HEK293T (cell line): ENCODE results near the gene PRKCA.

Experiments
- CTCF ChIA-PET: fragments of 350-600 bp; formaldehyde crosslinking; extraction: SDS; loops from one replicate; lab custom pipeline; 2021; ENCODE audit warnings: antibody characterized with exemption, inconsistent platforms; lab: Yijun Ruan, JAX
- POLR2A ChIA-PET: fragments of 350-600 bp; formaldehyde crosslinking; extraction: SDS; loops from one replicate; lab custom pipeline; 2020; ENCODE audit warnings: antibody characterized with exemption, inconsistent platforms; lab: Yijun Ruan, JAX
- DNase-seq: peaks from one replicate; pipeline ENCODE4 v3.0.0; 2012; ENCODE audit warnings: mixed read lengths; ENCODE audit errors: extremely low spot score
- ARNT ChIP-seq: fragments of 450-650 bp; IDR thresholded peaks from 2 replicates; pipeline ENCODE4 v1.6.1; 2017; ENCODE audit warnings: mild to moderate bottlenecking
- BHLHE40 ChIP-seq: fragments of 450-650 bp; IDR thresholded peaks from 2 replicates; pipeline ENCODE4 v1.6.1; 2016; ENCODE audit warnings: mild to moderate bottlenecking, moderate library complexity, borderline replicate concordance
- CTBP1 ChIP-seq: fragments of 450-650 bp; IDR thresholded peaks from 2 replicates; pipeline ENCODE4 v1.6.1; 2016; ENCODE audit warnings: borderline replicate concordance
- ELF4 ChIP-seq: fragments of 450-650 bp; IDR thresholded peaks from 2 replicates; pipeline ENCODE4 v1.6.1; 2017; ENCODE audit warnings: antibody characterized with exemption
- FOXA1 ChIP-seq: fragments of 450-650 bp; IDR thresholded peaks from 2 replicates; pipeline ENCODE4 v1.6.1; 2016; ENCODE audit warnings: mild to moderate bottlenecking
- FOXK2 ChIP-seq: fragments of 450-650 bp; IDR thresholded peaks from 2 replicates; pipeline ENCODE4 v1.6.1; 2016; ENCODE audit warnings: mild to moderate bottlenecking
- FOXM1 ChIP-seq: fragments of 450-650 bp; IDR thresholded peaks from 2 replicates; pipeline ENCODE4 v1.6.1; 2017; ENCODE audit warnings: mild to moderate bottlenecking, borderline replicate concordance
- HDGF ChIP-seq: fragments of 450-650 bp; IDR thresholded peaks from 2 replicates; pipeline ENCODE4 v1.6.1; 2017; ENCODE audit warnings: antibody characterized with exemption, borderline replicate concordance
- L3MBTL2 ChIP-seq: fragments of 450-650 bp; conservative IDR thresholded peaks from 2 replicates; pipeline ENCODE4 v1.6.1; 2016; ENCODE audit warnings: mild to moderate bottlenecking
- LEF1 ChIP-seq: fragments of 450-650 bp; IDR thresholded peaks from 2 replicates; pipeline ENCODE4 v1.6.1; 2017; ENCODE audit warnings: mild to moderate bottlenecking, borderline replicate concordance
- NFRKB ChIP-seq: fragments of 450-650 bp; IDR thresholded peaks from 2 replicates; pipeline ENCODE4 v1.6.1; 2016; ENCODE audit warnings: mild to moderate bottlenecking, moderate library complexity
- PKNOX1 ChIP-seq: fragments of 450-650 bp; IDR thresholded peaks from 2 replicates; pipeline ENCODE4 v1.6.1; 2016
- SP1 ChIP-seq: fragments of 450-650 bp; IDR thresholded peaks from 2 replicates; pipeline ENCODE4 v1.6.1; 2017
- SUZ12 ChIP-seq: fragments of 450-650 bp; IDR thresholded peaks from 2 replicates; pipeline ENCODE4 v1.6.1; 2016; ENCODE audit warnings: mild to moderate bottlenecking
- TARDBP ChIP-seq: fragments of 450-650 bp; IDR thresholded peaks from 2 replicates; pipeline ENCODE4 v1.6.1; 2016
- ZNF384 ChIP-seq: fragments of 450-650 bp; IDR thresholded peaks from 2 replicates; pipeline ENCODE4 v1.6.1; 2016

The PRKCA gene

GRCh38 chr17:66812571-66812970 lies 510.2 kb downstream of the PRKCA start:
- DNase-seq, result no peak
- CTCF ChIA-PET, result no interaction called here

GRCh38 chr17:66813296-66813695 lies 510.9 kb downstream of the PRKCA start:
- TF ChIP-seq ELF4, result no peak
- no peak for TF ChIP-seq TARDBP
- no peak for TF ChIP-seq NFRKB
- TF ChIP-seq FOXK2, result no peak
- no peak for TF ChIP-seq ZNF384
- no peak for TF ChIP-seq SP1
- no peak for TF ChIP-seq LEF1
- TF ChIP-seq PKNOX1, result no peak
- TF ChIP-seq SUZ12, result no peak
- TF ChIP-seq CTBP1, result no peak
- no peak for TF ChIP-seq FOXM1
- ChIA-PET POLR2A (no interaction called here), CTCF (interaction anchor here (0.6 kb wide), 1 partner anchor 11 kb away, joined by 7 read pairs; no protein-coding TSS in a partner anchor)
- no peak for DNase-seq

More at GRCh38 chr17:66812571-66812970, 510.2 kb downstream of the PRKCA start:
- TF ChIP-seq ZNF384, result no peak
- no peak for TF ChIP-seq NFRKB
- no peak for TF ChIP-seq BHLHE40
- no peak for TF ChIP-seq SUZ12
- TF ChIP-seq TARDBP, result no peak
- TF ChIP-seq CTBP1, result no peak
- TF ChIP-seq FOXA1, result no peak
- TF ChIP-seq FOXK2, result no peak
- POLR2A ChIA-PET, result no interaction called here

GRCh38 chr17:66814026-66814425 lies 511.6 kb downstream of the PRKCA start:
- ChIA-PET POLR2A (no interaction called here), CTCF (no interaction called here)
- DNase-seq, result no peak
- TF ChIP-seq BHLHE40 (no peak), PKNOX1 (no peak), NFRKB (no peak), ZNF384 (no peak), SUZ12 (no peak), CTBP1 (no peak), SP1 (no peak), ELF4 (no peak), FOXA1 (no peak), FOXM1 (no peak), HDGF (no peak), FOXK2 (no peak), TARDBP (no peak), L3MBTL2 (no peak), ARNT (no peak), LEF1 (no peak)

GRCh38 chr17:66814570-66814969 lies 512.2 kb downstream of the PRKCA start:
- CTCF ChIA-PET, result no interaction called here
- POLR2A ChIA-PET, result no interaction called here
- DNase-seq, result no peak
- no peak for TF ChIP-seq LEF1
- TF ChIP-seq CTBP1, result no peak
- no peak for TF ChIP-seq NFRKB
- TF ChIP-seq FOXK2, result no peak
- TF ChIP-seq SUZ12, result no peak
- TF ChIP-seq ARNT, result no peak
- TF ChIP-seq SP1, result no peak
- TF ChIP-seq ZNF384, result no peak

- no peak for TF ChIP-seq NFRKB
- TF ChIP-seq CTBP1, result no peak
- no peak for TF ChIP-seq FOXM1
- no peak for TF ChIP-seq ELF4
- no peak for TF ChIP-seq SUZ12
- TF ChIP-seq ZNF384, result no peak
- POLR2A ChIA-PET, result no interaction called here
- DNase-seq, result no peak
- CTCF ChIA-PET, result no interaction called here
These were observed 515.3 kb downstream of the PRKCA start for GRCh38 chr17:66817750-66818149.

GRCh38 chr17:66819466-66819865 lies 517.1 kb downstream of the PRKCA start:
- POLR2A ChIA-PET, result no interaction called here
- CTCF ChIA-PET, result no interaction called here
- DNase-seq, result no peak
- TF ChIP-seq ELF4 (no peak), ZNF384 (no peak), NFRKB (no peak), FOXA1 (no peak), L3MBTL2 (no peak), LEF1 (no peak), HDGF (no peak), ARNT (no peak), PKNOX1 (no peak), FOXK2 (no peak)

GRCh38 chr17:66822009-66822408 lies 519.6 kb downstream of the PRKCA start:
- no peak for TF ChIP-seq CTBP1
- no peak for TF ChIP-seq FOXA1
- TF ChIP-seq L3MBTL2, result no peak
- TF ChIP-seq BHLHE40, result no peak
- no peak for TF ChIP-seq NFRKB
- TF ChIP-seq ZNF384, result no peak
- TF ChIP-seq HDGF, result no peak
- TF ChIP-seq FOXK2, result no peak
- TF ChIP-seq TARDBP, result no peak
- TF ChIP-seq ARNT, result no peak
- no peak for TF ChIP-seq PKNOX1
- no peak for TF ChIP-seq FOXM1
- TF ChIP-seq SUZ12, result no peak
- no peak for TF ChIP-seq SP1
- TF ChIP-seq ELF4, result no peak
- no peak for TF ChIP-seq LEF1
- ChIA-PET CTCF (no interaction called here), POLR2A (no interaction called here)
- no peak for DNase-seq
